Middle frontal gyrus (tissue), 1 donor: ENCODE data around the gene HOXA2.

Experiments used
- DNase-seq: peaks from one replicate; pipeline ENCODE4 v3.0.0-alpha.2; 2015; ENCODE audit warnings: low spot score; ENCODE audit errors: extremely low spot score

Gene HOXA2

DNA sequence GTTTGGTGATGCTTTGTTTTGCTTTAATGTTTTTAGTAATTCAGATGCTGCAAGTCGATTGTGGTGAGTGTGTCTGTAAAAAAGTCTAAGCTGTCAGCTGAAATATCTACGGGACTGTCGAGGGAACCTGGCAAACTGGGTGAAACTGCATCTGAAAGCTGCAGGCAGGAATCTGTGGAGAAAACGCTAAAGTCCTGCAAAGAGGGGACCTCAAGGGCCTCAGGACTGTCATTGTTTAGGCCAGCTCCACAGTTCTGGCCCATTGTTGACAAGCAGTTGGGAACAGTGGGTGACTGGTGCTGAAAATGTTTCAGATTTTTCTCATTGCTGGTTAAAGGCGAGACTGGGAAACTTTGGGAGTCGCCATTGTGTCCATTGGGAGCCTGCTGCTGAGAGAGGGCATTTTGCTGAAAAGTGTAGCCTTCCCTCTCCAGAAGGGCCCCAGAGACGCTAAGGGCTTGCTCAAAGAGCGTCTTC lies 1.8 kb downstream of the HOXA2 start:
- no peak for DNase-seq

DNA sequence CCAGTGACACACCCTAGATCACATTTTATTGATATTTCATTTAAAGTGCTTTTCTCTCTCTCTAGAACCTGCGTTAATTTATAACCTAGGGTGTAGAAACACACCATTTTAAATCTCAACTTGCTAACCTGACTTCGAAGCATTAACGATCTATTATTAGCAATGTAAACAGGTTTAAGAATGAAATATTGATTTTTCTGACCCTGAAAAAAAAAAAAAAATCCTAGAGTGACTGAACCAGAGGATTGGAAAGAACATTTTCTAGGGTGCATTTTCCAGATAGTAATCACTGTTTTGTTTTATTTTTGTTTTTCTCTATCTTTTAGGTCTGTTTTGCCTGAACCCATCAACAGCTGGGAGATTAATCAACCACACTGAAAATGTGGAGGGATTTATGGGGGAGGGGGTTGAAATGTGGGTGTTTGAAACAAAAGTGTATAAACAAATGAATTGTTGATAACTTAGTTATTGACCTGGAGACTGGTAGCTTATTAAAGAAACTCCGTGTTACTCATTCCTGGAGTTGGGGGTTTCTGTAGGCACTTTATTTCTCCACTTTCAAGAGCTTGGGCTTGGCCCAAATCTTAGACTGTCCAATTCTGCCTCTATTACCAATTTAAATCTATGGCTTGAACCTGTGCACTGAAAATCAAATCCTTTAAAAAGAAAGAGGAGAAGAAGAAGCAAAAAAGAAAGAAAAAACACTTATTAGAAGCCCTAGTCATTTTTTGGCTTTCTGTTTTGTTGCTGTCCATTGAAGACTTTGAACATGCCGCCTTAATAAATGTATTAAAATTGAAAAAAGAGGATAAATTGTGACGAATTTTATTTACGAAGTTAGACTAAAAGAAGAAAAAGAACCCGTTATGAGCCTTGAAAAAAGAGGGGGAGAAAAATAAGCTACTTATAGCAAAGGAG lies 2.8 kb downstream of the HOXA2 start:
- no peak for DNase-seq

DNA sequence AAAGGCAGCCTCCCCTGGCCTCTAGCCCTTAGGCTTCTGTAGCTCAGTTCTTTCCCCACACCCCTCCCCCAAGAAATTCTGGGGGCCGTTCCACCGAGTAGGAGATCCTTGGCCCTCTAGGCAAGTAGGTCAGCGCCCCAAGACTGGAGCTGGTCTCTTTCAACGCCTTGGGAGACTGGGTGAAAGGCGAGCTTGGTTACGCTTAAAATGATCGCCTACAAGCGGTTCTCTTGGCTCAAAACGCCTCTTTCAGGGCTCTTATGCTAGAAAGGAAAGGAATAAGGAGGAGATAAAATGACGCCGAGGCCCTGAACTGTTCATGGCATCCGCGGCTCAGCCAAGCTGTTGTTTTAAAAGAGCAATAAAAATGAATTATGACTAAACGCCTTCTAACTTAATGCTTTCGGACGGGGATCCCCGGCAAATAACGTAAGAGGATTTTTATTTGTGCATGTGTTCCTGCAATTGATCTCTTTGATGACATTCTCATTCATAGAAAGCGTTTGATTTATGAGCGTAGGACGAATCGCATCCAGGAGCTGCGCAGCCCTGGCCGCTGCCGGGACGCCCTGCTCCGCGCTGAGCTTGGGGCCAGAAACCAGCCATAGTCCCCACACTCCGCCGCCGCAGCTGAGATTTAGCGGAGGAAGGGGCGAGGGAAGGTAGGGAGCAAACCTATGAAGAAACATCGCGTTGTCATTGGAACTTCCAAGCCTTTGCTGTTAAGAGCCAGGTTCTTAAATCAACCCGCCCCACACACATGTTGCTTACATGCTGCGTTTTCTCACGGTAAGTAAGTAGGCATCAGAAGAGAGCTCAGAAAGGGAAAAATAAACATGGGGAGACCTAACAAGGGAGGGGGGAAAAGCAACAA lies 3.7 kb downstream of the HOXA2 start:
- no peak for DNase-seq

- no peak for DNase-seq
These were observed 4.6 kb downstream of the HOXA2 start for GRCh38 chr7:27097686-27098577.

GRCh38 chr7:27096768-27097514 lies 5.5 kb downstream of the HOXA2 start:
- no peak for DNase-seq

GRCh38 chr7:27095897-27096767 lies 6.4 kb downstream of the HOXA2 start, which contains the start of gene HOXA1:
HOXA1 (minus strand) TSS chr7:27096000; CDS start chr7:27095912, 88 bp downstream.
- no peak for DNase-seq

DNA sequence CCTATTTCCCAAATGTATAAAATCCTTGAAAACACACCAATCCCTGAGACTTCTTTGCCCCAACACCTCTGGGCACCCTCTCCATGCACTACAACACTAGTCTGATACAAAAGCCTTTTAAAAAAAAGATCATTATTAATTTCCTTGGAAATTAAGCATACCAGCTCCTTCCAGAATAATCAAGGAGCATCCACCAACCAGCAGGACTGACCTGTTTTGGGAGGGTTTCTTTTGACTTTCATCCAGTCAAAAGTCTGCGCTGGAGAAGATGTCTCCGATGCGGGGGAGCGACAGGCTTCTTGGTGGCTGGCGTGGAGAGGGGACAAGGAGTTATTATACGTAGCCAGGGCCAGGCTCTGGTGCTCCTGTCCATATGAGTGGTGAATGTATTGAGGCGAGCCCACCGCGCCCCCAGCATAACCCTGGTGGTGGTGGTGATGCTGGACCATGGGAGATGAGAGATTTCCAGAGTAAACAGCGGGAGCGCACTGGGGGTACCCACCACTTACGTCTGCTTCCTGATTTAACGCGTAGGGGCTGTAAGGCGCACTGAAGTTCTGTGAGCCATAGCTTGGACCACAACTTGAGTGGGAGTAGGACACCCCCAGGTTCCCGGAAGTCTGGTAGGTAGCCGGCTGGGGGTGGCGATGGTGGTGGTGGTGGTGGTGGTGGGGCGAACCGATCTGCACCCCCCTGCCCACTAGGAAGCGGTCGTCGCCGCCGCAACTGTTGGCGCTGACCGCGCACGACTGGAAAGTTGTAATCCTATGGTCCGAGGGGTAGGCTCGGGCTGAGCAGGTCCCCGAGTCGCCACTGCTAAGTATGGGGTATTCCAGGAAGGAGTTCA lies 7.2 kb downstream of the HOXA2 start:
- DNase-seq, result no peak

GRCh38 chr7:27094304-27095049 lies 8.0 kb downstream of the HOXA2 start:
- no peak for DNase-seq

DNA sequence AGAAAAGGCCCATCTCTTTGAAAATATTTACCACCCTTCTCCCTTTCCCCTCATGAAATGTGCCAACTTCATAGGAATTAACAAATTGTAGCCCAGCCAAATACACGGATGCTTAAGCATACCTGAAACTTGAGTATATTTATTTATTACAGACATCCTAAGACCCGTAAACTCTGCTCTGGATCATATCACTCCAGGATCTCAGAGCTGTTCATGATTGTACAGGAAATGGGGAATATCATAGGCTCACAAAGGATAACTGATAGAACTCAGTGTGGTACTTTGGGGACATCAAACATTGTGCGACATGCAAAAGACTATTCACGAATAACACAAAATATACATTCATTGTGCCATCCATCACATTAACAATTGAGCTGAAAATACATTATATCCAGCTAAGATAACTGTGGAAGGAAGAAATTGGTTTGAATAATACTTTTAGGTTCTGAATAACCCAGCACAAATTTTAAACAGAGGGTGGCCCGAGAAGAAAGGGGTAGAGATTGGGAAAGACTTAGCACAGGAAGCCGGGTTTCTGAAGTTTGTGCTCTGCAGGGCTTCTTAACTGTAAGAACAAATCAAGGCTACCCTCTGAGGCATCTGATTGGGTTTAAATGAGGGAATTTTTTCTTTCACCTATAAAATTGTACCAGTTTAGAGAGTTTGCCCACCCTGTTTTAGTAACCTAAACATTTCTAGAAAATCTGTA lies 9.1 kb downstream of the HOXA2 start:
- no peak for DNase-seq

GRCh38 chr7:27092819-27093110 lies 9.7 kb downstream of the HOXA2 start:
- no peak for DNase-seq

DNA sequence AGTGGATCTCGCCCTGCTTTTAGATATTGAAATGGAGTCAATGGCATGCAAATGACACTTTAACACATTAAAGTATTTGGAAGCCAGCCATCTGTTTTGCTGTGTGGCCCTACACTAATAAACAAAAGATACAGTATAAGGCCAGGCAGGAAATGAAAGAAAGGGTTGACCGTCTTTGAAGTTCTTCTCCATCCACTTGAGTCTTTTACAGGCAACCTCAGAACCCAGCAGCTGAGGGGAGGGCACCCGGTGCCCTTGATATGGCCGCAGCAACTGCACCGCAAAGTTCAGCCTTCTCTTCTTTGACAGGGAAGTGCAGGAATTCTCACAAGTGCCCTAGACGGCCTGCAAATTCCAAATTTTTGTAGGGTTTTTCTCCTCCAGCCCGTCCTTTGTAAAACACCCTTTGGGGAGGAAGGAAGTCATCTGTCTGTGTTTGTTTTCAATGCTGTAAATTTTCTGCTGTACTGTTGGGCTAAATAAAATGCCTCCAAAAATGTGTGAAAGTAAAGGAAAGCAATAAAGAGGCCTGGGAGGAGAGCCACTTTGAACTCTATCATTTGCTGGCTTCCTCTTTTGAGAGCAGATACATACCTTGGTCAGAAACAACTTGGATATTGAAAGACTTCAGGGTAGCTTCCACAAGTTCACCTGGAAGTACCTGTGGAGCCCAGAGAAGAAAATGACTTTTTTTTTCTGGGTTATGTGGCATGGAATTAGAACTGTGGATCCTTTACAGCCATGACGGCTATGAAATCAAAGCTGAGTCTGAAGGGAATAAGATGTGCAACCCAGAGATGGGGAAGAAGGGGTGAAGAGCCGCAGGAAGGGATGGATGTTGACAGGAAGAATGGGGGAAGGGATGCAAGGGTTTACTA lies 10.3 kb downstream of the HOXA2 start:
- no peak for DNase-seq

GRCh38 chr7:27091105-27091504 lies 11.4 kb downstream of the HOXA2 start:
- no peak for DNase-seq

DNA sequence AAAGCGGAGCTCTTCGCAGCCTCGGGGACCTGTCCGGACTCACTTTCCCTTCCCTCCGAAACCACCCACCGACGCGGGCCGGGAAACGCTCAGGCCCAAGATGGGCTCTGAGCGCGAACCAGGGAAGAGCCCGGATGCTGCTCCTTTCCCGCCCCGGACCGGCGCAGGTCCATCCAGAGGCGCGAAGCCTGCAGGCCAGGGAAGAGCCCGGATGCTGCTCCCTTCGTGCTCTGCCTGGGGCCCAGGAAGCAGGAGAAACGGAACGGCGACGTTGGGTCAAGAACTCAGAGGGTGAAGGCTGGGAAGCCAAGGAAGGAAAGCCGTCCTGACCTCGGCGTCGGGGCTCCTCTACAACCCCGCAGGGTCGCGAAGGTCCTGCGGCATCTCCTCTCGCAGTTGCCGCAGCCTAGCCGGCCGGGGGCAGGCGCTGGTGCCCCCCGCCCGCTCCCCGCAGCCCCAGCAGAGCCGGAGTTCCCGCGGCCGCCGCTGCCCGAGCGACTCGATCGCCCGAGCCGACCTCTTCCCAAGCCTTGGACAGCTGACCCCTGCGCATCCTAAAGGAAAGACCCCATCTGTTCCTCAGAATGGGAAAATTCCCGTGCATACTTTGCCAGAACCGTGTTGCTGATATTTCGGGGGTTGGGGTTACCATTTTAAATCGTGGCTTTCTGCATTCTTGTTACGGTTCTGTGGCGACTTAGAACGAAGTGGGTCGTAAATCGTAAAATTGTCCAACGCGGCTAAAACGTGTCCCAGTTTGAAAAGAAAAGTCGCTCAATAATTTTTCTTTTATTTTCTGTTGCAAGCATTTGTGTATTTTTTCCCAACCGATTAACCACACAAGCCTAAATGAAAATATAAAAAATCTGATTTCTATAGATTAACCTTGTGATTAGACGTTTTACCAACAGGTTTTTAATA lies 14.2 kb downstream of the HOXA2 start:
- no peak for DNase-seq

GRCh38 chr7:27083646-27084045 lies 18.8 kb downstream of the HOXA2 start:
- DNase-seq, result no peak

GRCh38 chr7:27082171-27082570 lies 20.3 kb downstream of the HOXA2 start:
- no peak for DNase-seq
